Measurements from ENCODE around the gene RNF123. TPM values are rescaled to one million over a fixed set of nuclear protein-coding genes. Genes with fewer than 3 reads are reported as not detected.

The RNF123 gene
- total RNA-seq, 4 donors from 2014 or later = 34.6 to 99.5 (median 52.1) TPM

DNA sequence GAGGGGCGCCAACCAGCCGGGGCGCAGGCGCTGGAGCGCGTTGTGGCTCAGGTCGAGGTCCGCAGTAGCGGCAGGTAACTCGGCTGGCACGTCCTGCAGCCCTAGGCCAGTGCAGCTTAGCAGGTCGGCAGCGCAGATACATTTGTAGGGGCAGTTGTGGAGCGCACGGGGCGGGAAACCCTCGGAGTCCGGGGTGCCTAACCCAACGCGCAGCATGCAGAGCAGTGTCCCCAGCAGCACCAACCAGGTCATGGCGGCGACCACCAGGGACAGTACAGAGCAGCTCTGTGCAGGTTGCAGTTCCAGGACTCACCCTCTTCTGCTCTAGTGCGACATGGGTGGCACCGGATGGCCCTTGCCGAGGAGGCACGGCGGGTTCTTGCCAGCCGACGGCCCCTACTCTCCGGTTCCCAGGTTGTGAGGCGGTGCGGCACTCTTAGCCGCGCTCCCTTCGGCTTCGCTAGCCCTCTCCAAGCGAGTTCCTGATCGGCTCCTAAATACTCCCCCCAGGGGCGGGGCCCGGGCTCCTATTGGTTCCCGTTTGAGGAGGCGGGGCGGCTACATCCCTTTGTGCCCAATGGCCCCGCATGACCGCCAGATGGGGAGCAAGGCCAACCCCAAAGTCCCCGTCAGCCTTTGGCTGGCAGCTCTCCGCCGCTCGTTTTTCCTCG lies 30.0 kb downstream of the RNF123 start, which contains the start of gene AMIGO3:
TSS of gene AMIGO3 (minus strand) at position 471 of the 671 bp plus-strand sequence. CDS start at position 252, 219 bp downstream.
- in situ Hi-C loops (cut with MboI; ENCODE audit: low pct_ligation_motif_present in 1 of 4, low pct_unique_long_range_greater_than_20kb in 1 of 4, low sequenced_read_pairs in 3 of 4) (no loop called here), intact Hi-C loops (cut with DNase I; ENCODE audit: low total_unique reads) (no loop called here)
- H3K27me3 ChIP-seq = no peaks in the 10 kb centered on the region
- peak; percentile 81 for TF ChIP-seq POLR2A (IDR thresholded peaks at IDR 0.05)
- TF ChIP-seq, protein P1, sequence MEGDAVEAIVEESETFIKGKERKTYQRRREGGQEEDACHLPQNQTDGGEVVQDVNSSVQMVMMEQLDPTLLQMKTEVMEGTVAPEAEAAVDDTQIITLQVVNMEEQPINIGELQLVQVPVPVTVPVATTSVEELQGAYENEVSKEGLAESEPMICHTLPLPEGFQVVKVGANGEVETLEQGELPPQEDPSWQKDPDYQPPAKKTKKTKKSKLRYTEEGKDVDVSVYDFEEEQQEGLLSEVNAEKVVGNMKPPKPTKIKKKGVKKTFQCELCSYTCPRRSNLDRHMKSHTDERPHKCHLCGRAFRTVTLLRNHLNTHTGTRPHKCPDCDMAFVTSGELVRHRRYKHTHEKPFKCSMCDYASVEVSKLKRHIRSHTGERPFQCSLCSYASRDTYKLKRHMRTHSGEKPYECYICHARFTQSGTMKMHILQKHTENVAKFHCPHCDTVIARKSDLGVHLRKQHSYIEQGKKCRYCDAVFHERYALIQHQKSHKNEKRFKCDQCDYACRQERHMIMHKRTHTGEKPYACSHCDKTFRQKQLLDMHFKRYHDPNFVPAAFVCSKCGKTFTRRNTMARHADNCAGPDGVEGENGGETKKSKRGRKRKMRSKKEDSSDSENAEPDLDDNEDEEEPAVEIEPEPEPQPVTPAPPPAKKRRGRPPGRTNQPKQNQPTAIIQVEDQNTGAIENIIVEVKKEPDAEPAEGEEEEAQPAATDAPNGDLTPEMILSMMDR (IDR thresholded peaks at IDR 0.05) = peak; percentile 58 to 92 (median 66)
- peak; percentile 74 to 92 (median 85) for TF ChIP-seq POLR2AphosphoS5 (IDR thresholded peaks at IDR 0.05)
- no peak for TF ChIP-seq EP300 (IDR thresholded peaks at IDR 0.05; ENCODE audit: low read depth)
- WGBS, 2 donors (ENCODE audit: low coverage in 1 of 2) = 0% methylated on average over 47 of the region's 50 CpGs; no CpG with 5 or more reads in 1 of the 2 donors
- no peaks in the 10 kb centered on the region for H3K36me3 ChIP-seq
- peaks cover 18 to 33% (median 28%) of the 10 kb centered on the region in 4 donors for H3K4me1 ChIP-seq
- H3K27ac ChIP-seq = peak within 1 kb of the TSS; percentile 62 to 84 (median 81)
- H3K4me3 ChIP-seq = peak within 1 kb of the TSS; percentile 15 to 51 (median 40)
- H3K9me3 ChIP-seq = no peaks in the 10 kb centered on the region
- DNase-seq = peak; percentile 97

DNA sequence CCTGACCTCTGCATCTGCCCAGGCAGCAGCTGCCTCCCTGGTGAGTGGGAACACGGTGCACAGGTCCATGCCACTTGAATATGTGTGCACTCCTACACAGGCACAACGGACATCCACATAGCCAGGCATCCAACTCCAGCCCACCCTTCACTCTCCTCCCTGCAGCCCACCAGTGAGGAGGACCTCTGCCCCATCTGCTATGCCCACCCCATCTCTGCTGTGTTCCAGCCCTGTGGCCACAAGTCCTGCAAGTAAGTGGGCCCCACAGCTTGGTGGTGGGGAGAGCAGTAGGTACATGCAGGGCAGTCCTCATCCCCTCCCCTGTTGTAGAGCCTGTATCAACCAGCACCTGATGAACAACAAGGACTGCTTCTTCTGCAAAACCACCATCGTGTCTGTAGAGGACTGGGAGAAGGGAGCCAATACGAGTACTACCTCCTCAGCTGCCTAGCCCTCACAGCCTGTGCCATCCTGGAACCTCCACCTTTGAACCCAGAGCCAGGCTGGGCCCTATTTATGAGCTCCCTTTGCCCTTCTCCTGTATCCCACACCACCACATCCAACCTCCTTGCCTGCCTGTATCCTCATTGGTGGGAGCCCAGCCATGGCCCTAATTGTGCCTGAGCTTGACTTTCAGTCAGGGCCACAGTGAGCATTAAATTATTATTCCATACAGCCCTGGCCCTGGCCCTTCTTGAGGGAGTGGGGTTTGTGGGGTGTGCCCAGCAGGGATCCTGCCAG lies 31.7 kb downstream of the RNF123 start:
- H3K27ac ChIP-seq = no peak overlapping the region
- no peak for DNase-seq
- intact Hi-C loops (cut with DNase I; ENCODE audit: low total_unique reads) = no loop called here

DNA sequence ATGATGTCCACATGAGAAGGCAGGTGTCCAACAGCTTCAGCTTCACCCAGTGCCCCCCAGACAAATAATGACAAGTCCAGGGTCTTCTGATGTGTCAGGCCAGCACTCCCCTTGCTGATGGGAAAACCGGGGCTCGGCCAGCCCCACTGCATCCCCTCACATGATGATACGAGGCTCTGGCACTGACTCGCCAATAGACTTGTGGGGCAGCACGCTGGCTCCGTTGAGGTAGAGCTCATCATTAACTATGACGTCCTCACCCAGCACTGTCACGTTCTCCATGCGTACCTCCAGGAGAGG lies 32.2 kb downstream of the RNF123 start:
- TF ChIP-seq POLR2A (IDR thresholded peaks at IDR 0.05) = no peak
- TF ChIP-seq, protein P1 (IDR thresholded peaks at IDR 0.05) = no peak
- TF ChIP-seq EP300 (IDR thresholded peaks at IDR 0.05; ENCODE audit: low read depth) = no peak
- TF ChIP-seq POLR2AphosphoS5 (IDR thresholded peaks at IDR 0.05) = no peak
- H3K27ac ChIP-seq = no peak overlapping the region
- in situ Hi-C loops (cut with MboI; ENCODE audit: low pct_ligation_motif_present in 1 of 4, low pct_unique_long_range_greater_than_20kb in 1 of 4, low sequenced_read_pairs in 3 of 4) = loop anchor here in 1 of 4 donors (5.0 kb wide), 1 partner anchor 66 kb away; the partner anchor contains the start of gene IP6K1
- DNase-seq = no peak
- 77 to 88% methylated on average over 4 to 9 of the region's 9 CpGs for WGBS, 2 donors (ENCODE audit: low coverage in 1 of 2)
- no peaks in the 10 kb centered on the region for H3K36me3 ChIP-seq
- H3K9me3 ChIP-seq = no peaks in the 10 kb centered on the region
- H3K4me1 ChIP-seq = peaks cover 24 to 52% (median 37%) of the 10 kb centered on the region in 4 donors
- H3K27me3 ChIP-seq = no peaks in the 10 kb centered on the region
- H3K4me3 ChIP-seq = no peak overlapping the region
- intact Hi-C loops (cut with DNase I; ENCODE audit: low total_unique reads) = no loop called here

More for the DNA sequence above, 31.7 kb downstream of the RNF123 start:
- no peak overlapping the region for H3K4me3 ChIP-seq
- no peaks in the 10 kb centered on the region for H3K36me3 ChIP-seq
- in situ Hi-C loops (cut with MboI; ENCODE audit: low pct_ligation_motif_present in 1 of 4, low pct_unique_long_range_greater_than_20kb in 1 of 4, low sequenced_read_pairs in 3 of 4) = loop anchor here in 1 of 4 donors (5.0 kb wide), 1 partner anchor 66 kb away; the partner anchor contains the start of gene IP6K1
- WGBS, 2 donors (ENCODE audit: low coverage in 1 of 2) = 66% methylated on average over 4 of the region's 4 CpGs; no CpG with 5 or more reads in 1 of the 2 donors
- TF ChIP-seq, protein P1 (IDR thresholded peaks at IDR 0.05) = no peak
- TF ChIP-seq POLR2A (IDR thresholded peaks at IDR 0.05) = no peak
- no peak for TF ChIP-seq EP300 (IDR thresholded peaks at IDR 0.05; ENCODE audit: low read depth)
- TF ChIP-seq POLR2AphosphoS5 (IDR thresholded peaks at IDR 0.05) = no peak
- H3K4me1 ChIP-seq = peaks cover 24 to 47% (median 35%) of the 10 kb centered on the region in 4 donors
- H3K27me3 ChIP-seq = no peaks in the 10 kb centered on the region
- H3K9me3 ChIP-seq = no peaks in the 10 kb centered on the region

Data from transverse colon (tissue), 4 donors.